HG03342 (cell line): ENCODE data around the gene BASP1.

Experiments used
- ATAC-seq: cut with Tn5 transposase; IDR thresholded peaks from one replicate; pipeline ENCODE4 v1.9.1; 2021; ENCODE audit warnings: mild to moderate bottlenecking, moderate library complexity; ENCODE audit not compliant: unreplicated experiment

The BASP1 gene, protein sequence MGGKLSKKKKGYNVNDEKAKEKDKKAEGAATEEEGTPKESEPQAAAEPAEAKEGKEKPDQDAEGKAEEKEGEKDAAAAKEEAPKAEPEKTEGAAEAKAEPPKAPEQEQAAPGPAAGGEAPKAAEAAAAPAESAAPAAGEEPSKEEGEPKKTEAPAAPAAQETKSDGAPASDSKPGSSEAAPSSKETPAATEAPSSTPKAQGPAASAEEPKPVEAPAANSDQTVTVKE

GRCh38 chr5:17217493-17218352 is at the start of gene BASP1:
Gene BASP1 (plus strand): TSS chr5:17217631. CDS start chr5:17275217, 57,586 bp downstream.
- ATAC-seq = peak; percentile 31

DNA sequence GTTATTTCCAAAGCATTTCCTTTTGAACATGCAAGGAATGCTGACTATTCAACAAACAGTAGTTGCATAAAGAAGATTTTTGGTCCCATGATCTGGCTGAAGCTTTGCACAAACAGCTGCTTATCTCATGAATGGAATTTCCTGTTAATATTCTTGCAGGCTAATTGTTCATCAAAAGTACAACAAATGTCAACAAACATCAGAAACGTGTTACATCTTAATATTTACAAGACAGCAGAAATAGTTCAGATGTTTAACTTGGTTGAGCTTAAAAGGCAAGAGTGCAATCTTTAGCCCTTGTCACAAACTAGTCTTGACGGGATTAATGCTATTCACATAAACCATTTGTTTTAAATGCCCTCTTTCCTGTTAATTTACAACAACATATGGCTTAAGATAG is 47.9 kb upstream of the BASP1 start:
- ATAC-seq = no peak

- no peak for ATAC-seq
Observed at GRCh38 chr5:17172791-17173190, 44.6 kb upstream of the BASP1 start.

DNA sequence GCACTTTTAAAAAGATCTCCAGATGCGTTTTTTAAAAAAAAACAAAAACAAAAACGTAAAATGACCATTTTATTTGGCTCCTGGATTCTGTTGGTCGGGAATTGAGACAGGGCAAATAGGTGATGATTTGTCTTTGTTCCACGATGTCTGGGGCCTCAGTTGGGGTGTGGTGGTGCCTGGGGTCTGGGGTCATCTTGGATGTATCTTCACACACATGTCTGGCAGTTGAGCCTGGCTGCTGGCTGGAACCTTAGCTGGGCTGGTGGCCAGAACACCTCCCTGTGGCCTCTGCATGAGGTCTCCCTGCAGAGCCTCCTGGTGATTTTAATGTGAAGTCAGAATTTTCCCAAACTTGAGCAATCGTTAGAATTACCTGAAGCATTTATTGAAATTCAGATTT is 42.5 kb upstream of the BASP1 start:
- no peak for ATAC-seq

DNA sequence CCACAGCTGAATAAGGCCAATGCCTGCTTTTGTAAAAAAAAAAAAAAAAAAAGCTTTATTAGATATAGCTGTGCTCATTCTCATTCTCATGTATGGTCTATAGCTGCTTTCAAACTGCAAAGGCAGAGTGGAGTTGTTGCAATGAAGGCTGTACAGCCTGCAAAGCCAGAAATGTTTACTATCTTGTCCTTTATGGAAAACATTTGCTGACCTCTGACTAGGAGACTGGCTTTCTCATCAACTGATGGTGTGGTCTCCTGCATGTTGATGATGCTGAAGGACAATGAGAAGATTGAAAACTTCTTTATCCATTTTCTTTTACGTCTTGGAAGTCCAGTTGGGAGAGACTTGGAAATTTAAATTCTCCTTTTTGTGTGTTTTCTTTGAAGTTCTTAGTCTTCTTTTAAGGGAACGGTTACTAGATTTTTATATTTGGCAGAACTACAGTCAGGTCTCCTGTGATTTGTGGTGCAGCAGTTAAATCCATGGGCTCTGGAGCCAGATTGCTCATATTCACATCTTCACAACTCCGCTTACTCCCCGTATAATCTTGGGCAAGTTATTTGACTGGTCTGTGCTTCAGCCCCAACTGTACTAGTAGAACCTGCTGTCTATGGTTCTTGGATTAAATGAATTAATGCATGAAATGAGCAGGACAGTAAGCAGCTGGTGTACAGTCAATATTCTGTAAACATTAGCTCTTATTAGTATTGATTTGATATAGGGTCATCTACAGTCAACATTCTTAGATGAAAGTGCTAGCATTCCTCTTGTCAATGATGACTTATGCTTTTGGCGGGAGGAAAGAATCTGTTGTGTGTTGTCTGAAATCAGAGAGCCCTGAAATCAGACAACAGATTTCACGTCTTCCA is 39.7 kb upstream of the BASP1 start:
- no peak for ATAC-seq

DNA sequence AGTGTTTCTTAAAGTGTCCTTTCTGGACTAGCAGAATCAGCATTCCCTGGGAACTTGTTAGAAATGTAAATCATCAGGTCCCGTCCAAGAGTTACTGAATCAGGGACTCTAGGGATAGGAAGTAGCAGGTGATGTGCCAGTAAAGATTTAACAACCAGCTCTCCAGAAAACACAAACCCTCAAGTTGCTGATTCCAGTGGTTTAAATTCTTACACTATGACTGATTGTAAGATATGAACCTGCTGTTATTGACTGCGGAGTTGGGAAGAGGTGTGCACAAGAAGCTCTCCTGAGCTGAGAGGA is 39.1 kb upstream of the BASP1 start:
- no peak for ATAC-seq

- ATAC-seq = no peak
Observed at GRCh38 chr5:17180330-17180843, 37.0 kb upstream of the BASP1 start.

DNA sequence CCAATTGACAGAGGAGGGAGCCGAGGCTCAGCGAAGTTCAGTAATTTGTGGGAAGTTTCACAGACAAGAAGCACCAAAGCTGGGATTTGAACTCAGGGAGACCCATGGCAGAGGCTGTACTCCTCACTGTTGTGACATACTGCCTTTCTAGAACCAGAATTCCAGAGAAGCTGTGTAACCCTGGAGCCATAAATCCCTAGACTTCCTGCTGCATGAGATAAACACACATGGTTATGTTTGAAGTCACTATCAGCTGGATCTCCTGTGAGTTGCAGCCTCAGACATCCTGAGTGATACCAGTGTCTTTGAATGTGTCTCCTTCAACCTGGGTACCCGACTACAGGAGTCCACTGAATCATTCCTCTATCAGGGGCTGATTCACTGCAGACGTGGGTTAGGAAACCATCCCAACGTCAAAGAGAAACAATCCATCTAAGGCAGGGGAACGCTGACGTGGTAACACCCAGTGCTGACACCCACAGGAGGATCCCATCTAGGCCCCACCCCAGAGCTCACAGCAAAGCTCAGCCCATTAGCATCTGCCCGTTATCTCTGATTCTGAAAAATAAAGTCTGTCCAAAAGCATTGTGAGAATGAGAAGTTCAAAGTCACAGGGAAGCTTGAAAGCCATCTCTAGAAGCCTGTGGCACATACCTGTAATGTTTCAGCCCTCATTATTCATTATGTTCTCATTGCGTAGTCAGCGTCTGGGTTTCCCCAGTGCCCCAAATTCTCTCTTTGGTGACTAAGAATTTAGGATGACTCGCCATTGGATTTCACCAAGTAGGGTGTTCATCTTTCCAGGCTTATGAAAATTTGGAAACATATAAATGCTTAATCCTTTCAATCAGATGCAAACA is 36.3 kb upstream of the BASP1 start:
- no peak for ATAC-seq

GRCh38 chr5:17182494-17182893 is 34.9 kb upstream of the BASP1 start:
- no peak for ATAC-seq

GRCh38 chr5:17182981-17183380 is 34.5 kb upstream of the BASP1 start:
- ATAC-seq = no peak

GRCh38 chr5:17183831-17184230 is 33.6 kb upstream of the BASP1 start:
- ATAC-seq = no peak

DNA sequence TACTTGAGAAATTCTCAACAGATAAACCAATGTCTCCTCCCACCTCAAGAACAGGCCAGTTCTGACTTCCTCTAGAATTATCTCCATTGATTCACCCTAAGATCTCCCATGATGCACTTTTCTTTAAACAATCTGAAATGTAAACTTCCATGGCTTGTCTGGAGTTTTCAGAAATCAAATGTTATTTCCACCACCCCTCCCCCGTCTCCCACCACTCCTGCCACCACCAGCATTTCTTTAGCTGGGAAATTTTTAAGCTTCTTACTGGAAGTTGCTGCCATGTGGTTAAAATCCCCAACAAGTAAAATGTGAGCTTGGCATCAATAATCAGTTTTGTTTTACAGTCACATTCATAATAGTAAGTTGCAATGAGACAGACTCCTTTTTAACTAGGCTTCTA is 32.8 kb upstream of the BASP1 start:
- ATAC-seq = no peak

- ATAC-seq = no peak
Observed at GRCh38 chr5:17185349-17185748, 32.1 kb upstream of the BASP1 start.

DNA sequence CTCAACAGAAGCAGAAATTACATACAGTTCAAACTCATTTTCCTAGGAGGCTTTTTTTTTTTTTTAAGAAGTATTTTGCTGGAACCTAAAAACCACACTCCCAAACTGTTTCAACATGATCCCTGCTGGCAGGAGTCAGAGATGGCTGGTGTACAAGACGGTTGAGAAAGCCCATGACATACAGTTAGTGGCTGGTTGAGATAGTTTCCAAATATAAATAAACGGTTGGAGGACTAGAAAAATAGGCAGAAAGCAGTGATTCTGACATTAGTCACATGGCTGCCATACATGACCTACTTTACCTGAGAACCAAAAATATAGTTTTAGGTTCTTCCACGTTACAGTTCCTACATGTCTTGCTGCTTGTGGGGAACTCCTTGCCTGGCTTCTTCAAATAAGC is 31.7 kb upstream of the BASP1 start:
- ATAC-seq = no peak

GRCh38 chr5:17186256-17186655 is 31.2 kb upstream of the BASP1 start:
- ATAC-seq = no peak

DNA sequence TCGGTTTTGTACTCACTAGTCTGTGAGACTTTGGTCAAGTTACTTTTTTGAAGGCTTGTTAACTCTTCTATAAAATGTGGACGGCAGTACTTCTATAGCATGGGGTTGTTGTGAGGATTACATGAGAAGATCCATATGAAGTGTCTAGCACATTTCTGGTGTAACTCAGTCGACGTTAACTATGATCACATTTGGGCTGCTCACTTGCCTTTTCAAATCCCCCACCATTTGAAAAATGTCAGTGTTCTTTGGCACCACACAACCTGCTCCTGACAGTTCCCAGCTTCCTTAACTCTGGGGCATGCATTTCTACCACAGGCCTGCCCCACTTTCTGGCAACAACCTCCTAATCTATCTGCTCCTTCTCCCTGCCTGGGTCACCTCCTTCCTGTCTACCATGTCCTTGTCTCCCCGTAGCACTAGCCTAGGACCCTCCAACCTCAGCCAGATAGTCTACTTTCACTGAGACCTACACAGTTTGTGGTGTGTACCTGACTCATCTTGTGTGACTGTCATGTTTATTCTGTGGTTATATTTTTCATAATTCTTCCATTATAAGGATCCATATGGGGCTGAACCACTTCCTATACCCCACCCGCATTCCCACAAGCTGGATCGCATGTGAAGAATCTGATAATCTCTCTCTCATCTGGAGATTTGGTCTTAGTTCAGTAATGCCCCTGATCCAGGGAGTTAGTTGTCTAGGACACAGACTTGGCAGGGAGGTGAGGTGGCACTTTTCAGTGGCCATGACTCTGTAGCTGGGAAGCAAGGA is 30.2 kb upstream of the BASP1 start:
- no peak for ATAC-seq

- no peak for ATAC-seq
Observed at GRCh38 chr5:17187786-17188170, 29.7 kb upstream of the BASP1 start.

- ATAC-seq = peak; percentile 81
Observed at GRCh38 chr5:17189381-17190036, 27.9 kb upstream of the BASP1 start.

GRCh38 chr5:17190242-17190778 is 27.1 kb upstream of the BASP1 start:
- ATAC-seq = no peak
